Endothelial cell of hepatic sinusoid (primary cell): ENCODE data around the gene WDR90.

ENCODE experiments used
- in situ Hi-C: cut with HindIII; loops from 2 replicates; pipeline ENCODE4 v1.10.0; 2017; ENCODE audit warnings: low sequenced_read_pairs

The WDR90 gene

GRCh38 chr16:714558-715476 lies 65.7 kb downstream of the WDR90 start, which contains the start of gene METRN:
Gene METRN (plus strand): TSS chr16:715118. CDS start chr16:715290, 172 bp downstream.
- in situ Hi-C loops, result loop anchor here (5.0 to 10.0 kb wide), 2 partner anchors 60 to 262 kb away; no protein-coding TSS in a partner anchor

- in situ Hi-C loops, result loop anchor here (10.0 kb wide), 1 partner anchor 61 kb away; no protein-coding TSS in a partner anchor
Measured at GRCh38 chr16:715477-716199, 66.5 kb downstream of the WDR90 start.

- in situ Hi-C loops, result loop anchor here (10.0 kb wide), 1 partner anchor 61 kb away; no protein-coding TSS in a partner anchor
Measured at GRCh38 chr16:716200-716568, 67.0 kb downstream of the WDR90 start.

- in situ Hi-C loops, result loop anchor here (10.0 kb wide), 1 partner anchor 62 kb away; no protein-coding TSS in a partner anchor
Measured at GRCh38 chr16:716768-717325, 67.7 kb downstream of the WDR90 start.
